GM18511 (cell line): ENCODE data around the gene RRM1.
"Not testable (repeated sequence)": the region's sequence is repeated elsewhere in the genome, so short reads cannot be mapped to it uniquely, and the experiment has no call there.

Experiments
- ATAC-seq: cut with Tn5 transposase; IDR thresholded peaks from one replicate; pipeline ENCODE4 v1.9.1; 2021; ENCODE audit warnings: mild to moderate bottlenecking, moderate library complexity; ENCODE audit not compliant: unreplicated experiment

RRM1 gene

DNA sequence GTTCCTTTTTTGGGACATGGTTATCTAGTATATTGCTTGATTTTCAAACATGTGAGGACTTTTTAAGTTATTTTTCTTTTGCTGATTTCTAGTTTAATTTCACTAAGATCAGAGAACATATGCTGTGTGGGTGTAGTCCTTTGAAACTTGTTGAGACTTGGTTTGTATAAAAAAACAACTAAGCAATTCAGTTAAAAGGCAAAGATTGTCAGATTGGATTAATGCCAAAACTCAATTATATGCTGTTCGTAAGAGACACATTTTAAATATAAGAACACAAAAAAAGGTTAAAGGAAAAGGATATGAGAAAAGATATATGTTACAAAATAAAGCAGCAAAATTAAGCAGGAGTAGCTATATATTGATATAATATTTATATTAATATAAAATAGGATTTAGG, 17.8 kb upstream of the RRM1 start:
- ATAC-seq: no peak

DNA sequence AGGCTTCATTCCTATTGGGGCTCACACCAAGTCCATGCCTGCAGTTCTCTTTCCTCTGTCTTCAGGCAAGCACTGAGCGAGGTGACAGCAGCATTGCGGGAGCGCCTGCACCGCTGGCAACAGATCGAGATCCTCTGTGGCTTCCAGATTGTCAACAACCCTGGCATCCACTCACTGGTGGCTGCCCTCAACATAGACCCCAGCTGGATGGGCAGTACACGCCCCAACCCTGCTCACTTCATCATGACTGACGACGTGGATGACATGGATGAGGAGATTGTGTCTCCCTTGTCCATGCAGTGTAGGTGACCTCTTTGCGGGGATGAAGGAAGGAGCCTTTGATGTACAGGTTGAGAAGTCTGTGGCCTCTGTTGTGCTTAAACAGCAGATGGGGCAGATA, 11.4 kb upstream of the RRM1 start:
- ATAC-seq: no peak

DNA sequence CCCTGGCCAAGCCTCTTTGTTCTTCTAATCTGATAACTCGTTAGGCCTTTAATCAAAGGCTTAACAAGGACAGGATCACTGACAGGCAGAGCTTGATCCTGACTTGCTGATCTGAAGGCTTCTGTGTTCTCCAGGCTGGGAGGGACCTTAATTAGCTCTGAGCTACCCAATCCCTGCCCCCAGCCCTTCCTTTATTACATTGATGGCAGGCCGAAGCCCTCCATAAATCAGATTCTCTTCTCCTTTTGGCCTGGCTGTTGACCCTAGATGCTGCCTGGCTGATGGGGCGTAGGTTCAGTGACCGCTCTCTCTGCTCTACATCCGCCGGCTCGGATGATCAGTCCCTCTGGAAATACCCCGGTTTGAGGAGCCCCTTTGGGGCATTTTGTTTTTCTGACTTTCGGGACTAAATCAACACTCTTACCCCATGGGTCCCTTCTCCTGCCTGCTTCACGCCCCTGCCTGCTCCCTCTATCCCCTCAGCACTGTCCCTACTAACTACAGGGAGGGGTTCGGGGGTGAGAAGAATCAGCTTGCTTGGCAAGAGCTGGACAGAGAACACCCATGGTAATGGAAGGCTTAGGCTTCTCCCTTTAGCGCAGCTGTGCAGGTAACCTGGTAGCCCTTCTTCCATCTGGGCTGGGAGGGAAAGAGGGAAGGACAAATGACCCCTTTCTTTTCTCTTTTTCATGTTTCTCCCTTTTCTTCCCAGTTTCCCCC, 10.0 kb upstream of the RRM1 start:
- ATAC-seq: no peak

DNA sequence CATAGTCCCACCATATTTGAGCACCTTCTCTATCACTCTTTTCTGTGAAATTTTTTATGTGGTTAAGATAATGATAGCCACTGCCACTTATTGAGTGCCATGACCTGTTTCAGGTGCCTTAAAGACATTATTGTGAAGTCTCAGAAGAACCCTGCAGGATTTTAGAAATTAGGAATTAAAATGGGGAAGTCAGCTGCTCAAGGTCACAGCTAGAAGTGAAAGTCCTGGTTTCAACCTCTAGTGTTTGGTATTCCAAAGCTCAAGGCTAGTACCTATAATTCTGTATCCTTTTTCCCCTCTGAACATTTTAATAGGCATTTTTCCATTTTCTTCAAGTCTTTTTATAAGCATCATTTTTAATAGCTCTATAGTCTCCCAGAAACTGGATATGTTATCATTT, 9.0 kb upstream of the RRM1 start:
- no peak for ATAC-seq

DNA sequence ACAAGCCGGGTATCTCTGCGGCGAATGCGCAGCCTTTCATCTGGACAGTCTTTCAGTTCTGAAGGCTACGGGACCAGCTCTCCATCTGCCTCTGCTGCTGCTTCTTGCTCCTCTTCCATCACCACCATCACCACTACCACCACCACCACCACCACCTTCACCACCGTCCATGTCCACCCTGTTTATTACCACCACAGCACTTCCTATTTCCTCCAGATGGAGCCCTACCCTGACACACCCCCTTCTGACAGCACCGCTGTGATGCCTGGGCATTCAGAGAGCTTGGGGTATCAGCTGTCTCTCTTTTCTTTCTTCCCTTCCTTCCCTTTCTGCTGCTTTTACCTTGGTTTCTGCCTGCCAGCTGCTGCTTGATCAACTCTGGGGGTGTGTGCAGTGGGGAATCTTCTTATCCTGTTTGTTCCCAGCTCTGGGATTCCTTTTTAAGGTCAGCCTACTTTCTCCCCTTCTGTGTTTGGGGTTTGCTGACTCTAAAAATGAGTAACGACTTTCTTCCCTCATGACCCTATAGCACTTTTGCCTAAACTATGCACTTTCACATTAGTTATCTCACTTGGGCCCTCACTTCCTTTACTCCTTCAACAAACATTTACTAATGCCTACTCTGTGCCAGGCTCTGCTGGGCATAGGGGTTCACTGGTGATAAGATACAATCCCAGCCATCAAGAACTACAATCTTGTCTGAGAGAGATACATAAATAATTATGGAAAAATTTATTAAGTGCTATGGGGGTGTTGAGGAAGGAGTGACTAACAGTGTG, 7.8 kb upstream of the RRM1 start:
- no peak for ATAC-seq

DNA sequence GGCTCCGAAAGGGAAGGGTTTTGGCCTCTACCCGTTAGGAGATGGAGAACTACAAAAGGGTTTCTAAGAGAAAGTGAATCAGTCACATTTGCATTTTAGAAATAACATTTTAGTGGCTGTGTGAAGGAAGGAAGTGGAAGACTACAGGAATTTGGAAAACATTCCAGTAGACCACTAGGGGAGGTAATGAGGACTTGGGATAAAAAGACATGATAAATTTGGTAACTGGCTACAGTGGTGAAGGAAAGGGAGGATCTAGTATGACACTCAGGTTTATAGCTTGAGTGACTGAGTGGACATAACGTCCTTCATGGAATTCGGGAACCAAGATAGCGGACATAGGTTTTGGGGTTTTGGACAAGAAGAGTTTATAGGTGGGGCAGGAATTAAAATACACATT, 7.0 kb upstream of the RRM1 start:
- ATAC-seq: no peak

DNA sequence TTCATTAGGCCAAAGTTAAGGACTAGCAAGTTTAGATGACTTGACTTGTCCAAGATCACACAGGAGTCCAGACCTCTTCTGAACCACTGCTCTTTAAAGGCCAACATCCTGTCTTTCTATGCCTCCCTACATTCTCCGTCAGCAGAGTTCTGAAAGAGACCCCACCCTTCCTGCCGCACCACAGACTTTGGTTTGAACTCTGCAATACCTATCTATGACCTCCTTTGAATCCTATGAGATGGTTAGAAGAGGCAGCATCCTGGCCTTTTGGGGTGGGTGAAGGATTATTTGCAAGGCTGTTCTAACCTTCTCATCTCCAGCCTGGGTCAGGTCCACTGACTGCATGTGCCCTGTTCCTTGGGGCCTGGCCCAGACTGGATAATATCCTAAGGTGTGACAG, 4.3 kb upstream of the RRM1 start:
- ATAC-seq: no peak

DNA sequence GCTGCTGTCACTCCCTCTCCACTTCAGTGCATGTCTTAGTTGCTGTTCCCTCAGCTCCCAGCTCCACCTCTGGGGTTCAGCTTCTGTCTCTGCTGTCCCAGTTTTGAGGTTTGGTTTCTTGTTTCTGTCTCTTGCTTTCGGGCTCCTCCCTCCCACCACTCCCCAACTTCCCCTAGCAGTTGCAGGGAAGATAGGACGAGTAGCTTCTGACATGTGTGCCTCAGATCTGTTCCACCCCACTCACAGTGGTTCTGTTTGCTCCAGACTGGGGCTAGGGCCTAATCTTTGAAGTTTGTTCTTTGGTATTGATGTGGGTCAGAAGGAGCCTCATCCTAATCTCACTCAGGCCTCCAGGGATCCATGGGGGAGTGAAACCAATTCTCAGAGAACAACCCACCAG, 2.6 kb upstream of the RRM1 start:
- ATAC-seq: no peak

DNA sequence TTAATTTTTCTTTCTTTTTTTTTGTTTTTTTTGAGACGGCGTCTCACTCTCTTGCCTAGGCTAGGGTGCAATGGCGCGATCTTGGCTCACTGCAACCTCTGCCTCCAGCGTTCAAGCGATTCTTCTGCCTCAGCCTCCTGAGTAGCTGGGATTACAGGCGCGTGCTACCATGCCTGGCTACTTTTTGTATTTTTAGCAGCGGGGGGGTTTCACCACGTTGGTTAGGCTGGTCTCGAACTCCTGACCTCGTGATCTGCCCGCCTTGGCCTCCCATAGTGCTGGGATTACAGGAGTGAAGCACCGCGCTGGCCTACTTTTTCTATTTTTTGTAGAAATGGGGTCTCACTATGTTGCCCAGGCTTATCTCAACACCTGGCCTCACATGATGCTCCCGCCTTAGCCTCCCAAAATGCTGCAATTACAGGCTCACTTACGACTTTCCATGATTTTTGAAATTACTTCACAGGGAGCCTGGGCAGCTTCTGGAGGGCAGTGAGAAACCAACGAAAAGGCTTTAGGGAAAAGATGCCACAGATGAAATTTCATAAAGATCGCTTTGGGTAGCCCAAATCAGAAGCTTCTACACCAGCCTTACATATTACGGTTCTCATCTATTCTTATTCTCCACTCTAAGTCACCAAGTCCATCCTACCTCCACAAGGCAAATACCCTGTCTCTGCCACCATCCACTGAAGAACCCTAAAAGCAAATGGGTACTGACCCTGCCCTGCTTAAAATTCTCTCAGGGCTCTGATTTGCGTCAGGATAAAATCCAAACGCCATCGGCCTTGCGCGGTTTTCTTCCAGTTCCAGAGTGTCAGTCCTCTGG, 866 bp upstream of the RRM1 start:
- ATAC-seq: no peak

DNA sequence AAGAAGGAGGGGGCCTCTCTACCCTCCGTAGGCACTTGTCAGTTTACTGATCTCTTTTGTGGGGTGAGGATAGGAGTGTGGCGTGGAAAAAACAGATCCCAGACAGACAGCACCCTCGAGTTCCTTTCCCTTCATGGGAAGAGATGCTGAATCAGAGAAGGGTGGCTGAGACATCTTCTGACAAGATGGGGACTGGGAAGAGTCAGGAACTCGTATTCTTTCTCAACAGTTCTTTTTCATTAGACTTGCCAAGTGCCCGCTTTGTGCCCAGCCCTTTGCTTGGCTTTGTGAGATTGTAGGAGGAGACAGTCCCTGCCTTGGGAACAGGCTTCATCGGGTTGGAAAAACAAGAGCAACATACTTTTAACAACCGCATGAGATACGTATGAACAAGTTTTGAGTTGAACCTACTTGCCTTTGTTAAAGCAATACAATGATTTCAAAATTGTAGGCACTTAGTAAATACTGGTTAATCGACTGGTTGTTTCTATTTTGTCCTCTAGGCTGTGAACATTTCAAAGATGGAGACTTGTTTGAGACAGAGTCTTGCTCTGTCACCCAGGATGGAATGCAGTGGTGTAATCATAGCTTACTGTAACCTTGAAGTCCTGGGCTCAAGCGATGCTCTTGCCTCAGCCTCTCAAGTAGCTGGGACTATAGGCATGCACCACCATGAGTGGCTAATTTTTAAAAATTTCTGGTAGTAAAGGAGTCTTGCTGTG, 1.1 kb downstream of the RRM1 start:
- ATAC-seq: no peak

DNA sequence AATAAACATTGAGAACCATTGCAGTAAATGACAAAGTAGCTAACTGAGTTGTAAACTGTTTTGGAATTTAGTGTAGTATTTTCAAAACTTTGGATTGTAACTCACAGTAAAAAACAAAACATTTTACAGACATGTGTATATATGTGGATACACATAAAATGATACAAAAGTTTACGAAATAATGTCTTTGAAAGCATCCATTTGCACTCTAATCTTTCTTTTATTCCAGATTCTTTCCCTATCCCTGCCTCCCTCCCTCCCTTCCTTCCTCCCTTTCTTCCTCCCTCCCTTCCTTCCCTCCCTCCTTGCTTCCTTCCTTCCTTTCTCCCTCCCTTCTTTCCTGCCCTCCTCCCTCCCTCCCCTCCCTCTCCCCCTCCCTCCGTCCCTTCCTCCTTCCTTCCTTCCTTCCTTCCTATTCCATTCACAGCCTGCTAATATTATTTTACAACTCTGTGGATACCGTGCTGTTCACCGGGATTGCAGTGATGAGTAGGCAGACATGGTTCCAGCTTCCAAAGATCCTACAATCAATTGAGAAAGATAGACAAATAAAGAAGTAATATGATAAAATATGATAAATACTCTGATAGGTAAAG, 3.5 kb downstream of the RRM1 start:
- ATAC-seq: no peak

DNA sequence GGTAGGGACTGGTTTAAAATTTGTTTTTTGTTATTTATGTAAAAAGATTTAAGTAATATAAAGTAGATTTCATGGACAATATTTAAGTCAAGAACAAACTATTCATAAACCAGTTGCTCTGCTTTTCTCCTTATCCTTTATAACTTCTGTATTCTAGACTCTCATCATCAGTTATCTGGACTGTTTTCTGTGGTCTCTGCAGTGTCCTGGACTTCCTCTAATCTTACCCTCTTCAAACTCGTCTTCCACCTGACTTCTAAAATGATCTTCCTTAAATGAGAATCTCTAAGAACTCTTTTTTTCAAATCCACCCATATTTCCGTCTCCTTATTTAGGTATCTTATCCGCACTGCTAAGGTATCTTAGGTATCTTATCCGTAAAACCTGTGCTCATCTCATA, 8.1 kb downstream of the RRM1 start:
- ATAC-seq: no peak

DNA sequence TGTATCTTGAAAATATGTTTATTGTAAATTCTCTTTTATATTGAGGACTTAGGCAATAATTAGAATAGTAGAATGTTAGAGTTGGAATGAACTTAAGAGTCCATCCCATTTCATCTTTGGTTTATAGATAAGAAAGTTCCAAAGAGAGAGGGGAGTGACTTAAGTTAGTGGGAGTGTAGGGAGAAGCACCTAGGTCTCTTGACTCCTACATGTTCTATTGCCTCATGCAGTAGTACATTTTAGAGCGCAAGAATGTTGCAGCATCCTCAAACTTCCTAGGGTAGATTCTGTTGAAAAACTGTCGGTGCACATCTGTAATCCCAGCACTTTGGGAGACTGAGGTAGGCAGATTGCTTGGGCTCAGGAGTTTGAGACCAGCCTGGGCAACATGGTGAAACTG, 8.7 kb downstream of the RRM1 start:
- ATAC-seq: no peak

DNA sequence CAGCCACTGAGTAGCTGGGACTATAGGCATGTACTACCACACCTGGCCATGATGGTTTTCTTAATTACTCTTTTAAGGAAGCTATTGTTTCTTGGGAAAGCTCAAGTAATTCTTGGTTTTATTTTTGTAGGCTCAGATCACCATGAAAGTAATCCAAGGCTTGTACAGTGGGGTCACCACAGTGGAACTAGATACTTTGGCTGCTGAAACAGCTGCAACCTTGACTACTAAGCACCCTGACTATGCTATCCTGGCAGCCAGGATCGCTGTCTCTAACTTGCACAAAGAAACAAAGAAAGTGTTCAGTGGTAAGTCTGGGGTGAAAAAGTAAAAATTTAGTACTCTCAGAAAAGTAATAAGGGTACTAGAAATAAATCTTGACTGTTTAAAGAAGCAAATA, 11.3 kb downstream of the RRM1 start:
- ATAC-seq: no peak

DNA sequence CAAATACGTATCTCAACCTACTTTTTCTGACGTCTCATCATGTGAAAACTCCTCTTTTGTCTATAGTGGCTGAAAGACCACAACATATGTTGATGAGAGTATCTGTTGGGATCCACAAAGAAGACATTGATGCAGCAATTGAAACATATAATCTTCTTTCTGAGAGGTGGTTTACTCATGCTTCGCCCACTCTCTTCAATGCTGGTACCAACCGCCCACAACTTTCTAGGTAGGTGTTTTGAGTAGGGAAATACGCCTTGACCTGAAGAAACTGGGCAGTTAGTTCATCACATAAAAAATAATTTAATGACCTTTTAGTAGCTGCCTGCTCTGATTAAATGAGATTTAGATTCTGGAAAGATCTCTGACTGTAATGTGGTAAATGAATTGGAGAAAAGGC, 17.2 kb downstream of the RRM1 start:
- ATAC-seq: no peak

DNA sequence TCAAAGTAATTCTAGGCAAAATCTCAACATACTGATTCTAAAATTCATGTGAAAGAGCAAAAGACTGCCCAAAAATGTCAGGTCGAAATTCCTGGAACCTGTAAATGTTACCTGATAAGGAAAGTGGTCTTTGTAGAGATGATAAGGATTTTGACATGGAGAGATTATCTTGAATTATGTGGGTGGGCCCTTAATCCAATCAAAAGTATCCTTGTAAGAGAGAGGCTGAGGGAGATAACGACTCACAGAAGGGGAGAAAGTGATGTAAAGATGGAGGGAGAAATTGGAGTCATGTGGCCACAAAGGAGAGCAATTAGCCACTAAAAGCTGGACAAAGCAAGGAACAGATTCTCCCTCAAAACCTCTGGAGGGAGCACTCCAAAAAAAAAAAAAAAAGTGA, 20.5 kb downstream of the RRM1 start:
- no peak for ATAC-seq

DNA sequence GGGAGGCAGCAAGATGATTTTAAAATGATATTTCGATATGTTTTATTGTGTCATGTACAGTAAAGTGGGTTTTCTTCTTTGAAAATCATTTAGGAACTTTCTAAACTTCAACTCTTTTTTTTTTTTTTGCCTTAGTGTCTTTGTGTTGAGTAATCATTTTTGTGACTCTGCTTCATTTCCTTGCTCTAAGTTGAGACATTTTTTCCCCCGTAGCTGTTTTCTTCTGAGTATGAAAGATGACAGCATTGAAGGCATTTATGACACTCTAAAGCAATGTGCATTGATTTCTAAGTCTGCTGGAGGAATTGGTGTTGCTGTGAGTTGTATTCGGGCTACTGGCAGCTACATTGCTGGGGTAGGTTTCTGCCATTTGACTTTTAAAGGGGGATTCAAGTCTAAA, 23.5 kb downstream of the RRM1 start:
- ATAC-seq: no peak

DNA sequence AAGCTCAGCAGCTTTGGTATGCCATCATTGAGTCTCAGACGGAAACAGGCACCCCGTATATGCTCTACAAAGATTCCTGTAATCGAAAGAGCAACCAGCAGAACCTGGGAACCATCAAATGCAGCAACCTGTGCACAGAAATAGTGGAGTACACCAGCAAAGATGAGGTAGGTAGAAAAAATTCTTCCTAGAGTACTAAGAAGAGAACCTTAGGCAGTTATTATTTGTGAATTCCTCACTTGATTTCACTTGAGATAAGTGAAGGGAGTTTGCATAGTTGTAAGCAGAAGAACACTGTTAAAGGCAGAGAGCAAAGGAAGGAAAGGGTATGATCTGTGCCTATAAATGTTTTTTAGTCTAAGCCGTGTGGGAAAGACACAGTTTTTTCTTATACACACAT, 28.6 kb downstream of the RRM1 start:
- no peak for ATAC-seq

DNA sequence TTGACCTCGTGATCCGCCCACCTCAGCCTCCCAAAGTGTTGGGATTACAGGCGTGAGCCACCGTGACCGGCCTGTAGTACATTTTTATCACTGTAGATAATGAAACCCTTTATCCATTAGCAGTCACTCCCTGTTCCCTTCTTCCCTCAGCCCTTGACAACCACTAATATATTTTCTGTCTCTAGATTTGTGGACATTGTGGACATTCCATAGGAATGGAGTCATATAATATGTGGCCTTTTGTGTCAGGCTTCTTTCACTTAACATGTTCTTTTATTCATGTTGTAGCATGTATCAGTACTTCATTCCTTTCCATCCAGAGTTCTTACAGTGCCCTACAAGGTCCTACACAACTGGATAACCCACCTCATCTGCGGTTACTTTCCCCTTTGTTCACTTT, 30.5 kb downstream of the RRM1 start:
- no peak for ATAC-seq

DNA sequence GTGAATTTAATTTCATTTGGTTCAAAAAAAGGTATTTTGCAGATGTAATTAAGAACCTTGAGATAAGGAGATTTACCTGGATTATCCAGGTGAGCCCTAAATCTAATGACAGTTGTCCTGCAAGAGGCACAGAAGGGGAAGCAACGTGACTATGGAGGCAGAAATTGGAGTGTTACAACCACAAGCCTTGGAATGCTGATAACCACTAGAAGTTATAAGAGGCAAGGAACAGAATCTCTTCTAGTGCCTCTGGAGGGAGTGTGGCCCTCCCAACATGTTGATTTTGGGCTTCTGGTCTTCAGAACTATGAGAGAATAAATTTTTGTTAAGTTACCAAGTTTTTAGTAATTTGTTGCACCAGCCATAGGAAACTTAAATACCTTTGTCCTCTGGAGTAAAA, 32.8 kb downstream of the RRM1 start:
- no peak for ATAC-seq

DNA sequence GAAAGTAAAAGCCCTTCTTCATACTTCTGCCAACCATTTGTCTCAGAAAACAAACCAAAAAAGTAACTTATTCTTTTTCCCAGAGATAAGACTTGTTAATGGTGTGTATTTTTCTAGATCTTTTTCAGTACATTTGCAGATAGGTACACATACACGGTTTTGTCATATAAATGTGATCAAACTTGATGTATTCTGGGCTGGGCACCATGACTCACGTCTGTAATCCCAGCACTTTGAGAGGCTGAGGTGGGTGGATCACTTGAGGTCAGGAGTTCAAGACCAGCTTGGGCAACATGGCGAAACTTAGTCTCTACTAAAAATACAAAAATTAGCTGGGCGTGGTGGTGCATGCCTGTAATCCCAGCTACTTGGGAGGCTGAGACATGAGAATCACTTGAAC, 35.6 kb downstream of the RRM1 start:
- ATAC-seq: not testable (repeated sequence)
